Vagina (tissue), 2 donors: Measurements from ENCODE around the gene DNAJC12.
A peak's percentile ranks its signal among the peaks of the same experiment; 100 is the strongest.

Source experiments
- POLR2A ChIP-seq, 2 donors: fragments of 450-650 bp; IDR thresholded peaks; one replicate each; pipeline ENCODE4 v1.6.1; 2017; ENCODE audit warnings: antibody characterized with exemption in 2 of 2, mild to moderate bottlenecking in 2 of 2, moderate library complexity in 2 of 2
- TF ChIP-seq, protein P1 (sequence below), 3 experiments: fragments of 450-650 bp in 2 of 3; fragments of 200-600 bp in 1 of 3; sonication (generic) in 1 of 3; IDR thresholded peaks; one replicate each; pipeline ENCODE4 v1.5.1; 2017 to 2019; ENCODE audit warnings: antibody characterized with exemption in 3 of 3, mild to moderate bottlenecking in 2 of 3, moderate library complexity in 2 of 3

DNA sequence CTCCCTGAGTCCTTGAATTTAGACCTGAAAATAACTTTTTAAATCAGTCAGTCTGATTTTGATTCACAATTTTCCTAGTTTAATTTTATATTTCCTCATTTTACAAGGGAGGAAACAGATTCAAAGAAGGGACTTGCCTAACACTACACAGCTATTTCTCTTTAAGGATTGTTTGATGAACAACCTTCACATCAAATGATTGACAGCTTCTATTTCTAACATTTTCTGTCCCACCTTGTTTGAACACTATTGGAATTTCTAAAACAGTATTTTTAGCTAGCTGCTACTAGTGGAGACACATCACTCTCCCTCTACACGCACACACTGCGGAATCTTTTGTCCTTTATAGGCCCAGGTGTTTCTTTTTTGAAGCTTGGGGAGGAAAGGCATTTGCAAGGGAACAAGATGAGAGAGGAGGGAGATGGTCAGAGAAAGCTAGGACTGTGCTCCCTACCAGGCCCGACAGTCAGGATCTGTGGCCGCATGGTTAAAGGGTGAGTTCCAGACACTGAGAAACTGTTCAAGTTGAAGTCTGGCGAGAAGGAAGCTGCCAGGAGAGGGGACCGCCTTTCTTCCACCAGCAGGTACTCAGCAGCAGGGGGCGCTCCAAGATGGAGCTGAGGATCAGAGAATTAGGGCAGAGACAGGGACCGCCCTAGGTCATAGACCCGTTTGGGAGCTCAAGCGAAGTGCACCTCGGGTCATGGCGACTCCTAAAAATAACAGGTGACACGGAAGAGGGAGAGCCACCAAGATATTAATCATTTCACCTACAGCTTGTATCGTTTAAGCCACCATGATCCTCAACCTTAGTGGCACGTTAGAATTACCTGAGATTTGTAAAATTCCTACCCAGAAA lies 49.7 kb downstream of the DNAJC12 start:
- no peak for TF ChIP-seq POLR2A (IDR thresholded peaks at IDR 0.05)
- TF ChIP-seq, protein P1, sequence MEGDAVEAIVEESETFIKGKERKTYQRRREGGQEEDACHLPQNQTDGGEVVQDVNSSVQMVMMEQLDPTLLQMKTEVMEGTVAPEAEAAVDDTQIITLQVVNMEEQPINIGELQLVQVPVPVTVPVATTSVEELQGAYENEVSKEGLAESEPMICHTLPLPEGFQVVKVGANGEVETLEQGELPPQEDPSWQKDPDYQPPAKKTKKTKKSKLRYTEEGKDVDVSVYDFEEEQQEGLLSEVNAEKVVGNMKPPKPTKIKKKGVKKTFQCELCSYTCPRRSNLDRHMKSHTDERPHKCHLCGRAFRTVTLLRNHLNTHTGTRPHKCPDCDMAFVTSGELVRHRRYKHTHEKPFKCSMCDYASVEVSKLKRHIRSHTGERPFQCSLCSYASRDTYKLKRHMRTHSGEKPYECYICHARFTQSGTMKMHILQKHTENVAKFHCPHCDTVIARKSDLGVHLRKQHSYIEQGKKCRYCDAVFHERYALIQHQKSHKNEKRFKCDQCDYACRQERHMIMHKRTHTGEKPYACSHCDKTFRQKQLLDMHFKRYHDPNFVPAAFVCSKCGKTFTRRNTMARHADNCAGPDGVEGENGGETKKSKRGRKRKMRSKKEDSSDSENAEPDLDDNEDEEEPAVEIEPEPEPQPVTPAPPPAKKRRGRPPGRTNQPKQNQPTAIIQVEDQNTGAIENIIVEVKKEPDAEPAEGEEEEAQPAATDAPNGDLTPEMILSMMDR (IDR thresholded peaks at IDR 0.05) = peak in 1 of 3 experiments; percentile 19
